H1 (cell line): ENCODE measurements around the gene AFTPH.

Experiments
- CHD2 ChIP-seq: IDR thresholded peaks from 2 replicates; pipeline ENCODE4 v1.6.1; 2012; ENCODE audit warnings: low read length, improper control_type of control experiment
- CTCF ChIP-seq, 3 experiments: IDR thresholded peaks; 1 replicate in 2 of 3; 2 replicates in 1 of 3; pipeline versions ENCODE4 v1.5.1 to v1.6.1; 2011; ENCODE audit warnings: low read length in 3 of 3, mild to moderate bottlenecking in 3 of 3, inconsistent platforms in 2 of 3, low read depth in 1 of 3, moderate library complexity in 1 of 3; ENCODE audit not compliant: insufficient read depth in 1 of 3; ENCODE audit errors: control extremely low read depth in 1 of 3
- EZH2 ChIP-seq: fragments of 200-600 bp; sonication (generic); IDR thresholded peaks from 2 replicates; pipeline ENCODE4 v1.7.1; 2012; ENCODE audit warnings: low read depth, mild to moderate bottlenecking, moderate library complexity, low read length, inconsistent platforms; ENCODE audit not compliant: severe bottlenecking
- FOSL1 ChIP-seq: IDR thresholded peaks from 2 replicates; pipeline ENCODE4 v1.6.1; 2011; ENCODE audit warnings: mild to moderate bottlenecking, low read depth, low read length, moderate library complexity; ENCODE audit not compliant: insufficient read depth
- HDAC6 ChIP-seq: IDR thresholded peaks from one replicate; pipeline ENCODE4 v1.7.1; 2012; ENCODE audit warnings: low read depth, mild to moderate bottlenecking, inconsistent platforms, low read length, moderate library complexity
- MAX ChIP-seq: IDR thresholded peaks from 2 replicates; pipeline ENCODE4 v1.6.1; 2012; ENCODE audit warnings: inconsistent platforms
- POLR2A ChIP-seq, 2 experiments: IDR thresholded peaks; 1 replicate in 1 of 2; 2 replicates in 1 of 2; pipeline ENCODE4 v1.6.1; 2011; ENCODE audit warnings: low read depth in 2 of 2, low read length in 2 of 2, mild to moderate bottlenecking in 2 of 2; ENCODE audit errors: control extremely low read depth in 1 of 2
- POLR2AphosphoS5 ChIP-seq: IDR thresholded peaks from 2 replicates; pipeline ENCODE4 v1.6.1; 2011; ENCODE audit warnings: low read depth, low read length
- RAD21 ChIP-seq, 2 experiments: IDR thresholded peaks in 1 of 2; conservative IDR thresholded peaks in 1 of 2; 2 replicates each; pipeline ENCODE4 v1.6.1; 2011; ENCODE audit warnings: low read depth in 2 of 2, low read length in 2 of 2, improper control_type of control experiment in 1 of 2, inconsistent platforms in 1 of 2, mild to moderate bottlenecking in 1 of 2, moderate library complexity in 1 of 2
- YY1 ChIP-seq: IDR thresholded peaks from 2 replicates; pipeline ENCODE4 v1.6.1; 2011; ENCODE audit warnings: low read depth, mild to moderate bottlenecking, low read length

DNA sequence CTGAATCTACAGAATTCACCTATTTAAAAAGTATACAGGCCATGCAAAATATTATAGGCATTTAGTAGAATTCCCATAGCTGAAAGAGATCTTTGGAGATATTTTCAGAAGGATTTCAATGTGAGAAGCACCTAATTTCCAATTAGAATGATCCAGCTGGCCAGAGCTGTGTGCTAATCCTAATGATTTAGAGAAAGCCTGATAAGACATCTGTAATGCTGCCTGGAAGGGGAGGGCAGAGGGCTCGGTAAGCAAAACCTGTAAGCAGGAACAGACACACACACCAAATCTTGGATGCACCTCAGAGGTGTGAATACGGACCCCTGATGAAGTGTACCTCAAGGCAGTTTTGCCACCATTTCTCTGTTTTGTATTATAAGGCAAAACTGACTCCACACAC lies 115.6 kb downstream of the AFTPH start:
- TF ChIP-seq EZH2 = no peak
- no peak for TF ChIP-seq POLR2AphosphoS5
- TF ChIP-seq CTCF (IDR thresholded peaks at IDR 0.05; ENCODE audit: control extremely low read depth in 1 of 3, insufficient read depth in 1 of 3, low read depth in 1 of 3, low read length in 3 of 3) = no peak
- TF ChIP-seq POLR2A (IDR thresholded peaks at IDR 0.05; ENCODE audit: control extremely low read depth in 1 of 2, low read depth in 2 of 2, low read length in 2 of 2) = no peak
- no peak for TF ChIP-seq YY1
- no peak for TF ChIP-seq CHD2
- TF ChIP-seq MAX = no peak
- no peak for TF ChIP-seq FOSL1
- no peak for TF ChIP-seq HDAC6
- no peak for TF ChIP-seq RAD21 (IDR thresholded peaks at IDR 0.05 in 1 of 2, conservative IDR thresholded peaks at IDR 0.05 in 1 of 2; ENCODE audit: low read depth in 2 of 2, low read length in 2 of 2)
